ENCODE data around the gene GARIN5B. TPM values are rescaled to one million over a fixed set of nuclear protein-coding genes. Genes with fewer than 3 reads are reported as not detected.

The GARIN5B gene
- total and polyA plus RNA-seq, 2 of the 13 experiments (the other 11 are each of a cell fraction or from before 2014, with no cell fraction given) = not detected

DNA sequence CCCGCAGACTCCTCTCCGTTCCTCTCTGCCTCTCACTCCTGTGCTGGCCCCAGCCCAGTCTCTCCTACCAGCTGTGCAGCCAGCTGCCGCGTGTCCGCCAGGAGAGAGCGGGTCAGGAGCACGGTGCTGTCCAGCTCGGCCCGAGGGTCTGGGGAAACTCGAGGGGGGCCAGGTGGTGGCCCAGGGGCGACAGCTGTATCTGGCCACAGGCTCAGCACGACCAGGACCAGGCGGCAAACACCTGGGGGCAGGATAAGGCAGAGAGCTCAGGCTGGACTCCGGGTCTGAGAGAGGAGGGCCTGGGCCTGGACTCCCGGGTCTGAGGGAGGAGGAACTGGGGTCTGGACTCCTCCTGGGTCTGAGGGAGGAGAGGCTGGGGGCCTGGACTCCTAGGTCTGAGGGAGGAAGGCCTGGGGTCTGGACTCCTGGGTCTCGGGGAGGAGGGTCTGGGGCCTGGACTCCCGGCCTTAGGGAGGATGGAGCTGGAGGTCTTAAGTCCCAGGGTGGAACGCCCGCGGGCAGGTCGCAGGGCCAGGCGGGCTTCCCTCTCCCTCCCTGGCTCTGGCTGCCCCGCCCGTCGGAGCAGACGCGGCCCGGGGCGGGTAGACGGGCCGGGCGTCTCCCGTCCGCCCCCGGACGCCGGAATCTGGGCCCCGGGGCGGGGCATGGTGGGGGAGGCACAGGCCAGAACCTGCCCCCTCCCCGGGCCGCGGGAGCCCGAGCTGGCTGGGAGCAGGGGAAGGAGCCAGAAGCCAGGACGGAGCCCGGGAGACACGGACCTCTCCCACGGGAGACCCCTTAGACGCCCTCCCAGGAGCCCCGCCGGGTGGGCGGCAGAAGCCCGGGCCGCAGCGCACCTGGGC, 5.9 kb upstream of the GARIN5B start:
- no peak overlapping the region for H2AFZ ChIP-seq (ENCODE audit: low read length)
- H3K9me3 ChIP-seq (ENCODE audit: low read length) = no peaks in the 10 kb centered on the region
- ATAC-seq = peak; percentile 63
- ChIA-PET CTCF (ENCODE audit: low intra/inter-chr PET ratio, low total read pairs) (no interaction called here), POLR2A (interaction anchor here (0.9 to 2.2 kb wide), 4 partner anchors 10 to 110 kb away, joined by 3 to 9 read pairs (median 3); partner anchors contain the start of genes PPP6R1 and UBE2S)
- TF ChIP-seq AGO1 (IDR thresholded peaks at IDR 0.05; ENCODE audit: low read depth, low read length, poor library complexity, severe bottlenecking) = no peak
- no peak for TF ChIP-seq XBP1 (CRISPR knock-in tag; IDR thresholded peaks at IDR 0.05)
- peak; percentile 98 for TF ChIP-seq ZSCAN22 (CRISPR knock-in tag; IDR thresholded peaks at IDR 0.05)
- TF ChIP-seq, protein P1, sequence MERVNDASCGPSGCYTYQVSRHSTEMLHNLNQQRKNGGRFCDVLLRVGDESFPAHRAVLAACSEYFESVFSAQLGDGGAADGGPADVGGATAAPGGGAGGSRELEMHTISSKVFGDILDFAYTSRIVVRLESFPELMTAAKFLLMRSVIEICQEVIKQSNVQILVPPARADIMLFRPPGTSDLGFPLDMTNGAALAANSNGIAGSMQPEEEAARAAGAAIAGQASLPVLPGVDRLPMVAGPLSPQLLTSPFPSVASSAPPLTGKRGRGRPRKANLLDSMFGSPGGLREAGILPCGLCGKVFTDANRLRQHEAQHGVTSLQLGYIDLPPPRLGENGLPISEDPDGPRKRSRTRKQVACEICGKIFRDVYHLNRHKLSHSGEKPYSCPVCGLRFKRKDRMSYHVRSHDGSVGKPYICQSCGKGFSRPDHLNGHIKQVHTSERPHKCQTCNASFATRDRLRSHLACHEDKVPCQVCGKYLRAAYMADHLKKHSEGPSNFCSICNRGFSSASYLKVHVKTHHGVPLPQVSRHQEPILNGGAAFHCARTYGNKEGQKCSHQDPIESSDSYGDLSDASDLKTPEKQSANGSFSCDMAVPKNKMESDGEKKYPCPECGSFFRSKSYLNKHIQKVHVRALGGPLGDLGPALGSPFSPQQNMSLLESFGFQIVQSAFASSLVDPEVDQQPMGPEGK (CRISPR knock-in tag; IDR thresholded peaks at IDR 0.05) = peak; percentile 44; the same call in 1 of the 2 replicates
- TF ChIP-seq ZFYVE20 (CRISPR knock-in tag; IDR thresholded peaks at IDR 0.05; ENCODE audit: borderline replicate concordance, low read depth) = no peak
- TF ChIP-seq EZH2 (conservative IDR thresholded peaks at IDR 0.05; ENCODE audit: low read depth, low read length) = 0 out of 2 replicates have a peak, but pooled peaks have one; percentile 20
- TF ChIP-seq, protein P2, sequence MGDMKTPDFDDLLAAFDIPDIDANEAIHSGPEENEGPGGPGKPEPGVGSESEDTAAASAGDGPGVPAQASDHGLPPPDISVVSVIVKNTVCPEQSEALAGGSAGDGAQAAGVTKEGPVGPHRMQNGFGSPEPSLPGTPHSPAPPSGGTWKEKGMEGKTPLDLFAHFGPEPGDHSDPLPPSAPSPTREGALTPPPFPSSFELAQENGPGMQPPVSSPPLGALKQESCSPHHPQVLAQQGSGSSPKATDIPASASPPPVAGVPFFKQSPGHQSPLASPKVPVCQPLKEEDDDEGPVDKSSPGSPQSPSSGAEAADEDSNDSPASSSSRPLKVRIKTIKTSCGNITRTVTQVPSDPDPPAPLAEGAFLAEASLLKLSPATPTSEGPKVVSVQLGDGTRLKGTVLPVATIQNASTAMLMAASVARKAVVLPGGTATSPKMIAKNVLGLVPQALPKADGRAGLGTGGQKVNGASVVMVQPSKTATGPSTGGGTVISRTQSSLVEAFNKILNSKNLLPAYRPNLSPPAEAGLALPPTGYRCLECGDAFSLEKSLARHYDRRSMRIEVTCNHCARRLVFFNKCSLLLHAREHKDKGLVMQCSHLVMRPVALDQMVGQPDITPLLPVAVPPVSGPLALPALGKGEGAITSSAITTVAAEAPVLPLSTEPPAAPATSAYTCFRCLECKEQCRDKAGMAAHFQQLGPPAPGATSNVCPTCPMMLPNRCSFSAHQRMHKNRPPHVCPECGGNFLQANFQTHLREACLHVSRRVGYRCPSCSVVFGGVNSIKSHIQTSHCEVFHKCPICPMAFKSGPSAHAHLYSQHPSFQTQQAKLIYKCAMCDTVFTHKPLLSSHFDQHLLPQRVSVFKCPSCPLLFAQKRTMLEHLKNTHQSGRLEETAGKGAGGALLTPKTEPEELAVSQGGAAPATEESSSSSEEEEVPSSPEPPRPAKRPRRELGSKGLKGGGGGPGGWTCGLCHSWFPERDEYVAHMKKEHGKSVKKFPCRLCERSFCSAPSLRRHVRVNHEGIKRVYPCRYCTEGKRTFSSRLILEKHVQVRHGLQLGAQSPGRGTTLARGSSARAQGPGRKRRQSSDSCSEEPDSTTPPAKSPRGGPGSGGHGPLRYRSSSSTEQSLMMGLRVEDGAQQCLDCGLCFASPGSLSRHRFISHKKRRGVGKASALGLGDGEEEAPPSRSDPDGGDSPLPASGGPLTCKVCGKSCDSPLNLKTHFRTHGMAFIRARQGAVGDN (CRISPR knock-in tag; IDR thresholded peaks at IDR 0.05) = peak; percentile 40; the same call in 1 of the 2 replicates
- no peak for TF ChIP-seq NCOA5 (CRISPR knock-in tag; IDR thresholded peaks at IDR 0.05)
- peak; percentile 87 for TF ChIP-seq ZNF777 (CRISPR knock-in tag; IDR thresholded peaks at IDR 0.05)
- TF ChIP-seq ZNF124 (CRISPR knock-in tag; IDR thresholded peaks at IDR 0.05) = no peak
- TF ChIP-seq, protein P3, sequence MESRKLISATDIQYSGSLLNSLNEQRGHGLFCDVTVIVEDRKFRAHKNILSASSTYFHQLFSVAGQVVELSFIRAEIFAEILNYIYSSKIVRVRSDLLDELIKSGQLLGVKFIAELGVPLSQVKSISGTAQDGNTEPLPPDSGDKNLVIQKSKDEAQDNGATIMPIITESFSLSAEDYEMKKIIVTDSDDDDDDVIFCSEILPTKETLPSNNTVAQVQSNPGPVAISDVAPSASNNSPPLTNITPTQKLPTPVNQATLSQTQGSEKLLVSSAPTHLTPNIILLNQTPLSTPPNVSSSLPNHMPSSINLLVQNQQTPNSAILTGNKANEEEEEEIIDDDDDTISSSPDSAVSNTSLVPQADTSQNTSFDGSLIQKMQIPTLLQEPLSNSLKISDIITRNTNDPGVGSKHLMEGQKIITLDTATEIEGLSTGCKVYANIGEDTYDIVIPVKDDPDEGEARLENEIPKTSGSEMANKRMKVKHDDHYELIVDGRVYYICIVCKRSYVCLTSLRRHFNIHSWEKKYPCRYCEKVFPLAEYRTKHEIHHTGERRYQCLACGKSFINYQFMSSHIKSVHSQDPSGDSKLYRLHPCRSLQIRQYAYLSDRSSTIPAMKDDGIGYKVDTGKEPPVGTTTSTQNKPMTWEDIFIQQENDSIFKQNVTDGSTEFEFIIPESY (CRISPR knock-in tag; IDR thresholded peaks at IDR 0.05) = peak; percentile 80
- peak; percentile 71 for TF ChIP-seq ZNF263 (CRISPR knock-in tag; IDR thresholded peaks at IDR 0.05)
- TF ChIP-seq ZNF550 (CRISPR knock-in tag; IDR thresholded peaks at IDR 0.05; ENCODE audit: borderline replicate concordance) = 0 out of 2 replicates have a peak, but pooled peaks have one; percentile 42
- intact Hi-C loops (cut with micrococcal nuclease; ENCODE audit: unreplicated experiment) (no loop called here), in situ Hi-C loops (cut with HindIII; ENCODE audit: extremely low pct_ligation_motif_present, low pct_unique_long_range_greater_than_20kb) (no loop called here)
- peak overlapping the region in 2 of 3 experiments; percentile 42 to 59; a peak in 3 of 6 replicates for H3K4me3 ChIP-seq (replicated peaks in 1 of 3; ENCODE audit: insufficient read depth in 1 of 3, low read depth in 2 of 3, low read length in 3 of 3)
- no peaks in the 10 kb centered on the region for H3K79me2 ChIP-seq (ENCODE audit: insufficient read depth, low read length)
- H3K4me2 ChIP-seq (ENCODE audit: low read depth, low read length) = peak overlapping the region; percentile 63
- no peak overlapping the region for H3K27ac ChIP-seq (ENCODE audit: extremely low read length, insufficient read depth, low read length)
- 14% methylated on average over 12 of the region's 54 CpGs for WGBS (ENCODE audit: low lambda C conversion rate)
- no TSS peak for BruUV-seq (replicated peaks)
- H4K20me1 ChIP-seq (ENCODE audit: insufficient read depth, low read length) = no peaks in the 10 kb centered on the region
- H3K4me1 ChIP-seq (ENCODE audit: insufficient read depth, low read length) = peaks cover 38% of the 10 kb centered on the region
- H3K27me3 ChIP-seq (ENCODE audit: control insufficient read depth in 1 of 2, insufficient read depth in 2 of 2, low read length in 2 of 2) = peaks cover 7 to 35% of the 10 kb centered on the region in 2 experiments; a peak in 4 of 5 replicates
- H3K36me3 ChIP-seq (replicated peaks in 1 of 2; ENCODE audit: control insufficient read depth in 1 of 2, insufficient read depth in 2 of 2, low read length in 2 of 2) = no peaks in the 10 kb centered on the region
- DNase-seq (ENCODE audit: low spot score) = no peak
- no peak overlapping the region for H3K9ac ChIP-seq (ENCODE audit: insufficient read depth, low read depth, low read length)
- FAIRE-seq = no peak
